SK-N-MC (cell line): ENCODE data around the gene DGKH.

Experiments
- EZH2 ChIP-seq: fragments of 200-600 bp; sonication (generic); IDR thresholded peaks from one replicate; pipeline ENCODE4 v1.6.1; 2017; ENCODE audit warnings: antibody characterized with exemption
- POLR2AphosphoS5 ChIP-seq: IDR thresholded peaks from 2 replicates; pipeline ENCODE4 v1.6.1; 2012; ENCODE audit warnings: mild to moderate bottlenecking, low read depth, low read length, borderline replicate concordance

DNA sequence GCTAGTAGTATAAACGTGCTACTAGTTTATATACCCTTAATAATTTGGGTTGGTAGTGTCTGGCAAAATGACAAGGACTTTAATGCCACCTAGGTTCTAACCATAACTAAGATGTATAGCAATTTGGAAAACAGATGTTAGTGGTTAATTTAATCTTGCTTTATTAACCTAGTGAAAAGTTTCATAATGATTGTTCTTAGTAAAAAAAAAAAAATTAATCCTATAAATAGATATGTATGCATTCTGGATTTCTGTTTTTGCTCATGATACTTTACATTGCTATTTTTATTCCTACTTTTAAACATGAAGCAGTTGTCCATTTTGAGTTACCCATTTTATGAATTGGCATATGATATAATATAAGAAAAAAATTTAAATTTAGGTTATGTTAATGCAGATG, 36.3 kb downstream of the DGKH start:
- TF ChIP-seq POLR2AphosphoS5 (no peak), EZH2 (no peak)
